Omental fat pad (tissue), 4 donors: Measurements from ENCODE around the gene COL23A1. TPM values are rescaled to one million over a fixed set of nuclear protein-coding genes. Genes with fewer than 3 reads are reported as not detected.
"Not testable (repeated sequence)": the region's sequence is repeated elsewhere in the genome, so short reads cannot be mapped to it uniquely, and the experiment has no call there.

Experiments
- ATAC-seq: fragments of 150-250 bp; one replicate; pipeline ENCODE4 v1.9.1; 2016; ENCODE audit warnings: mild to moderate bottlenecking, moderate library complexity; ENCODE audit not compliant: low FRiP score
- DNase-seq: peaks from one replicate; pipeline ENCODE4 v3.0.0-alpha.2; 2019; ENCODE audit warnings: low spot score
- CTCF ChIP-seq, 3 donors: fragments of 450-650 bp; IDR thresholded peaks; one replicate each; pipeline ENCODE4 v1.5.1; 2016 to 2017; ENCODE audit warnings: antibody characterized with exemption in 3 of 3, mild to moderate bottlenecking in 3 of 3, moderate library complexity in 2 of 3
- total RNA-seq, 4 donors: library from RNA; depleted of rRNA; stranded (reverse); fragments of >200 nt; gene quantifications; one replicate each; pipeline ENCODE4 v1.1.0, GENCODE V29; 2016

The COL23A1 gene
- total RNA-seq, 4 donors from 2014 or later = 0.12 to 1.0 (median 0.49) TPM

- ATAC-seq = peak; percentile 10
- TF ChIP-seq CTCF (IDR thresholded peaks at IDR 0.05) = no peak
- DNase-seq = no peak
Measured at GRCh38 chr5:178203670-178204181, 386.5 kb downstream of the COL23A1 start.

- ATAC-seq (no peak), DNase-seq (no peak)
- no peak for TF ChIP-seq CTCF (IDR thresholded peaks at IDR 0.05)
Measured at GRCh38 chr5:178202541-178202940, 387.7 kb downstream of the COL23A1 start.

GRCh38 chr5:178201927-178202235, 388.3 kb downstream of the COL23A1 start:
- ATAC-seq = no peak
- DNase-seq = peak; percentile 7
- no peak for TF ChIP-seq CTCF (IDR thresholded peaks at IDR 0.05)

- peak; percentile 15 for DNase-seq
- ATAC-seq = no peak
- no peak for TF ChIP-seq CTCF (IDR thresholded peaks at IDR 0.05)
Measured at GRCh38 chr5:178201221-178201926, 388.8 kb downstream of the COL23A1 start.

DNA sequence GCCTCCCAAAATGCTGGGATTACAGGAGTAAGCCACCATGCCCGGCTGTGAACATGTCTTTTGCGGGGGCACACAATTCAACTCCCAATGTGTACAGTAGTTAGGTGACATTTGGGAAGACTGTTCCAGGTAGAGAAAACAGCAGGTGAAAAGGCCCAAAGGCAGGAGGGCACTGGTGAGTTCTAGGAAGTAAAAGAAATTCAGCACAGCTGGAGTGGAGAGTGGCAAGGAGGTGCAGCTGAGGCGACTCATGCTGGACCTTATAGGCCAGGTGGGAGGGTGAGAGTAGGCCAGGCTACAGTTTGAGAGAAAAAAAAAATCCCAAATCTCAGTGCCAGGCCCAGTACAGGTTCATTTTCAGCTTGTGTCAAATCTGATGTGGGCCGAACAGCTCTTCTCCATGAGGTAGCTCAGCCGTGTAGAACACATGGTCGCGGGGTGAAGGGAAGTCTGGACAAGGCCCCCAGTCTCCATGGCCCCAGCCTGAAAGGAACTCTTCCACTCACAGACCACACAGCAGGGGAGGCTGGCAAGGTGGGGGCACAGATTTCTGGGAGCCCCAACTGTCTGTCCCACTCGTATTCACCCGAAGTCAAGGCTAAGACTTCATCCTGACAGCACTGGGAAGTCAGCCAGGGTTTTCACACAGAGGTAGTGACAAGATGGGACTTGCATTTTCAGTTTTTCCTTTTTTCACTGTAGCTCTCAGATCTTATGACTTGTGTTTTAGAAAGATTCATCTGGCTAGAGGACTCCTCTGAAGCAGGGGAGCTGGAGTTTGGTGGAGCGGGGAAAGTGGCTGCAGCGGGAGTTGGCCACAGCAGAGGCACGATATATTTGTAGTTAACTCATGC, 390.4 kb downstream of the COL23A1 start:
- ATAC-seq (no peak), DNase-seq (peak; percentile 16)
- TF ChIP-seq CTCF (IDR thresholded peaks at IDR 0.05) = no peak

GRCh38 chr5:178198706-178199105, 391.5 kb downstream of the COL23A1 start:
- TF ChIP-seq CTCF (IDR thresholded peaks at IDR 0.05) = no peak
- peak; percentile 14 for DNase-seq

GRCh38 chr5:178198151-178198550, 392.0 kb downstream of the COL23A1 start:
- peak; percentile 22 for DNase-seq
- ATAC-seq = not testable (repeated sequence)

More at GRCh38 chr5:178198706-178199105, 391.5 kb downstream of the COL23A1 start:
- ATAC-seq = no peak
